Stimulated activated CD8-positive, alpha-beta memory T cell treated with anti-CD3 and anti-CD28 coated beads, Interleukin-12 subunit alpha, Interleukin-12 subunit beta, amount 100 ng/mL, for 24 hours (primary cell): ENCODE measurements around the gene TMEM127.
"Not testable (repeated sequence)": the region's sequence is repeated elsewhere in the genome, so short reads cannot be mapped to it uniquely, and the experiment has no call there.

Experiments used
- DNase-seq: peaks from one replicate; pipeline ENCODE4 v3.0.0-alpha.2; 2020; ENCODE audit errors: extremely low read depth

TMEM127 gene

GRCh38 chr2:96264086-96264485 lies 1.7 kb downstream of the TMEM127 start:
- no peak for DNase-seq

- DNase-seq = no peak
Measured at GRCh38 chr2:96262306-96262705, 3.5 kb downstream of the TMEM127 start.

- no peak for DNase-seq
Measured at GRCh38 chr2:96261328-96262003, 4.3 kb downstream of the TMEM127 start.

- DNase-seq = no peak
Measured at GRCh38 chr2:96260387-96261260, 5.2 kb downstream of the TMEM127 start.

- DNase-seq = no peak
Measured at GRCh38 chr2:96259497-96259921, 6.3 kb downstream of the TMEM127 start.

- no peak for DNase-seq
Measured at GRCh38 chr2:96258166-96259022, 7.4 kb downstream of the TMEM127 start.

GRCh38 chr2:96257744-96258143 lies 8.1 kb downstream of the TMEM127 start:
- DNase-seq = not testable (repeated sequence)

- no peak for DNase-seq
Measured at GRCh38 chr2:96256611-96257113, 9.1 kb downstream of the TMEM127 start.

GRCh38 chr2:96254571-96254970 lies 11.2 kb downstream of the TMEM127 start:
- DNase-seq = no peak

GRCh38 chr2:96253006-96253405 lies 12.8 kb downstream of the TMEM127 start:
- no peak for DNase-seq

- DNase-seq = no peak
Measured at GRCh38 chr2:96252526-96252925, 13.3 kb downstream of the TMEM127 start.

GRCh38 chr2:96251721-96252292 lies 14.0 kb downstream of the TMEM127 start:
- DNase-seq = no peak

- DNase-seq = no peak
Measured at GRCh38 chr2:96250188-96250587, 15.6 kb downstream of the TMEM127 start.

GRCh38 chr2:96249654-96250053 lies 16.1 kb downstream of the TMEM127 start:
- no peak for DNase-seq

GRCh38 chr2:96248624-96249023 lies 17.2 kb downstream of the TMEM127 start:
- no peak for DNase-seq

GRCh38 chr2:96247896-96248295 lies 17.9 kb downstream of the TMEM127 start:
- no peak for DNase-seq

GRCh38 chr2:96247009-96247408 lies 18.8 kb downstream of the TMEM127 start:
- DNase-seq = no peak

GRCh38 chr2:96245609-96246390 lies 20.0 kb downstream of the TMEM127 start:
- DNase-seq = no peak

GRCh38 chr2:96243843-96244242 lies 22.0 kb downstream of the TMEM127 start:
- DNase-seq = no peak

GRCh38 chr2:96241900-96242611 lies 23.7 kb downstream of the TMEM127 start:
- no peak for DNase-seq
